Thoracic aorta (tissue), 2 donors: ENCODE measurements around the gene GPC6. TPM values are rescaled to one million over a fixed set of nuclear protein-coding genes. Genes with fewer than 3 reads are reported as not detected.
A peak's percentile ranks its signal among the peaks of the same experiment; 100 is the strongest.

Source experiments
- ATAC-seq: fragments of 150-250 bp; one replicate; pipeline ENCODE4 v1.8.0; 2017; ENCODE audit warnings: low read depth; ENCODE audit not compliant: insufficient number of reproducible peaks, low FRiP score
- DNase-seq: peaks from one replicate; pipeline ENCODE4 v3.0.0-alpha.2; 2020; ENCODE audit warnings: low spot score
- H3K27ac ChIP-seq, 2 donors: fragments of 200-600 bp; sonication (generic); 1 replicate in 1 of 2; 2 replicates in 1 of 2; pipeline ENCODE4 v1.5.1; 2016; ENCODE audit warnings: mild to moderate bottlenecking in 2 of 2, moderate library complexity in 2 of 2
- H3K27me3 ChIP-seq: fragments of 200-600 bp; sonication (generic); replicated peaks from 2 replicates; pipeline ENCODE4 v1.6.0; 2016; ENCODE audit warnings: mild to moderate bottlenecking; ENCODE audit not compliant: insufficient read depth
- H3K36me3 ChIP-seq: fragments of 200-600 bp; sonication (generic); one replicate; pipeline ENCODE4 v1.5.1; 2016
- H3K4me1 ChIP-seq, 2 donors: fragments of 200-600 bp; sonication (generic); 1 replicate in 1 of 2; 2 replicates in 1 of 2; pipeline versions ENCODE4 v1.5.1 to v1.6.0; 2016; ENCODE audit warnings: low read depth in 2 of 2, mild to moderate bottlenecking in 1 of 2; ENCODE audit not compliant: control insufficient read depth in 1 of 2
- H3K4me3 ChIP-seq: fragments of 200-600 bp; sonication (generic); 2 replicates; pipeline ENCODE4 v1.5.1; 2016; ENCODE audit warnings: mild to moderate bottlenecking
- H3K9me3 ChIP-seq: fragments of 200-600 bp; sonication (generic); 2 replicates; pipeline ENCODE4 v1.5.1; 2016
- total RNA-seq, 2 donors: library from RNA; depleted of rRNA; stranded (reverse); fragments of >200 nt; gene quantifications; one replicate each; pipeline versions ENCODE4 v1.1.0 to v1.2.3, GENCODE V29; 2016
- TF ChIP-seq, protein P1 (sequence below): fragments of 200-600 bp; sonication (generic); IDR thresholded peaks from one replicate; pipeline ENCODE4 v1.5.1; 2019; ENCODE audit warnings: antibody characterized with exemption

GPC6 gene
- total RNA-seq, 2 donors from 2014 or later = 34.9 to 56.4 TPM

- DNase-seq = no peak
- Histone ChIP-seq H3K36me3 (no peaks in the 10 kb centered on the region), H3K27ac (no peak overlapping the region), H3K4me1 (no peaks in the 10 kb centered on the region), H3K4me3 (no peak overlapping the region), H3K9me3 (no peaks in the 10 kb centered on the region), H3K27me3 (no peaks in the 10 kb centered on the region)
- TF ChIP-seq, protein P1, sequence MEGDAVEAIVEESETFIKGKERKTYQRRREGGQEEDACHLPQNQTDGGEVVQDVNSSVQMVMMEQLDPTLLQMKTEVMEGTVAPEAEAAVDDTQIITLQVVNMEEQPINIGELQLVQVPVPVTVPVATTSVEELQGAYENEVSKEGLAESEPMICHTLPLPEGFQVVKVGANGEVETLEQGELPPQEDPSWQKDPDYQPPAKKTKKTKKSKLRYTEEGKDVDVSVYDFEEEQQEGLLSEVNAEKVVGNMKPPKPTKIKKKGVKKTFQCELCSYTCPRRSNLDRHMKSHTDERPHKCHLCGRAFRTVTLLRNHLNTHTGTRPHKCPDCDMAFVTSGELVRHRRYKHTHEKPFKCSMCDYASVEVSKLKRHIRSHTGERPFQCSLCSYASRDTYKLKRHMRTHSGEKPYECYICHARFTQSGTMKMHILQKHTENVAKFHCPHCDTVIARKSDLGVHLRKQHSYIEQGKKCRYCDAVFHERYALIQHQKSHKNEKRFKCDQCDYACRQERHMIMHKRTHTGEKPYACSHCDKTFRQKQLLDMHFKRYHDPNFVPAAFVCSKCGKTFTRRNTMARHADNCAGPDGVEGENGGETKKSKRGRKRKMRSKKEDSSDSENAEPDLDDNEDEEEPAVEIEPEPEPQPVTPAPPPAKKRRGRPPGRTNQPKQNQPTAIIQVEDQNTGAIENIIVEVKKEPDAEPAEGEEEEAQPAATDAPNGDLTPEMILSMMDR = no peak
- ATAC-seq = no peak
Measured at GRCh38 chr13:93388701-93389100, 162.1 kb downstream of the GPC6 start.

GRCh38 chr13:93397619-93398018, 171.0 kb downstream of the GPC6 start:
- Histone ChIP-seq H3K4me1 (peaks cover 0 to 13% of the 10 kb centered on the region in 2 donors), H3K27me3 (no peaks in the 10 kb centered on the region), H3K9me3 (no peaks in the 10 kb centered on the region), H3K36me3 (no peaks in the 10 kb centered on the region), H3K4me3 (no peak overlapping the region), H3K27ac (no peak overlapping the region)
- ATAC-seq (no peak), DNase-seq (no peak)
- TF ChIP-seq, protein P1 = no peak

DNA sequence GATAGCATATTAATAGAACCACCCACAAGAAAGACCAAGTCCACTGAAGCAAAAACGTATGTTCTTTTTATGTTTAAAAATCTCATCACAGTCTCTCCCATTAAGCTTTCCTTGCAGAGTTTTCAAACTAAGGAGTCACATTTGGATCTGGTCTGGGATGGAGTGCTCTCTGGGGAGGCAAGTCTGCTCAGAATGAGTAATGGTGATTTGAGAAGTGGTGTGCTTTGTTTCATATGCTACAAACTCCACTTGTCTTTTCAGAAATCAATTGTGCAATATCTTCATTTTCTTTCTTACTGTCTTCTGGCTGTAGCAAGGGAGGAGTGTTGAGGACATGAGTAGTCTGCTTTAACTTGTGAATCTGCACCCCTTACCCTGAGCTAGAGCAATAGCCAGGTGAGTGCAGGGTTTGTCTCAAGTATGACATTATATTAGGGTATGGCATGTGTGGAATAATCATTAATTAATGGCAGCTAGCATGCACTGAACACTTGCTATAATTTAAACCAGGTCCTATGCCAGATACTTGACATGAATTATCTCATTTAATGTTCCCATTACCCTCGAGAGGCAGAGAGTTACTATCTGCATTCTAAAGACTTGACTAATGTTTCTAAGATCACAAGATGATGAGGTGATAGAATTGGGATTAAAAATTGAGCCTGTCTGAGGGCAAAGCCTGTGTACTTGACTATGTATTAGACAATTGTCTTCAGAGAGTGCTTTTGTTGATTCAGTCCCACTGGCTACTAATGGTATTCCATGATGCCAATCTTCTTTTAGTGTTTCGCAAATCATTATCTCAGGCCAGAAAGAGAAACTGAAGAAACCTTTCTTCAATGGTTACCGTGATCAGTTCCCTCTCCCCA, 171.8 kb downstream of the GPC6 start:
- TF ChIP-seq, protein P1 = no peak
- Histone ChIP-seq H3K4me3 (no peak overlapping the region), H3K27me3 (no peaks in the 10 kb centered on the region), H3K36me3 (no peaks in the 10 kb centered on the region), H3K4me1 (peaks cover 0 to 13% of the 10 kb centered on the region in 2 donors), H3K9me3 (no peaks in the 10 kb centered on the region), H3K27ac (no peak overlapping the region)
- peak; percentile 55 for ATAC-seq
- no peak for DNase-seq

- Histone ChIP-seq H3K36me3 (no peaks in the 10 kb centered on the region), H3K27ac (no peak overlapping the region), H3K4me3 (no peak overlapping the region), H3K9me3 (no peaks in the 10 kb centered on the region), H3K27me3 (no peaks in the 10 kb centered on the region), H3K4me1 (peaks cover 0 to 13% of the 10 kb centered on the region in 2 donors)
- DNase-seq (no peak), ATAC-seq (no peak)
- TF ChIP-seq, protein P1 = no peak
Measured at GRCh38 chr13:93399212-93399611, 172.6 kb downstream of the GPC6 start.

GRCh38 chr13:93406136-93406535, 179.5 kb downstream of the GPC6 start:
- DNase-seq = no peak
- H3K4me1 ChIP-seq = no peaks in the 10 kb centered on the region
- H3K27ac ChIP-seq = no peak overlapping the region
- no peaks in the 10 kb centered on the region for H3K27me3 ChIP-seq
- TF ChIP-seq, protein P1 = no peak
- H3K36me3 ChIP-seq = no peaks in the 10 kb centered on the region
- ATAC-seq = no peak
- H3K4me3 ChIP-seq = no peak overlapping the region
- no peaks in the 10 kb centered on the region for H3K9me3 ChIP-seq
